NCI-H460 (cell line): ENCODE results near the gene TMX2. TPM values are rescaled to one million over a fixed set of nuclear protein-coding genes. Genes with fewer than 3 reads are reported as not detected.
"Not testable (repeated sequence)": the region's sequence is repeated elsewhere in the genome, so short reads cannot be mapped to it uniquely, and the experiment has no call there.

Source experiments
- DNase-seq: peaks from one replicate; pipeline ENCODE4 v3.0.0-alpha.2; 2016; ENCODE audit warnings: low read depth; ENCODE audit errors: extremely low read depth
- total RNA-seq: library from RNA; depleted of rRNA; stranded (reverse); fragments of >200 nt; shearing (Covaris generic); gene quantifications from 2 replicates; pipeline ENCODE4 v1.2.3, GENCODE V29; 2014

TMX2 gene
- total RNA-seq, 1 experiment from 2014 or later = 126 TPM

- peak; percentile 44 for DNase-seq
Observed at GRCh38 chr11:57711414-57712255, 758 bp upstream of the TMX2 start, which contains the start of gene MED19. TSS of gene MED19 (minus strand) at chr11:57712215. CDS start at chr11:57712179, 36 bp downstream.

GRCh38 chr11:57713835-57714234 is 1.4 kb downstream of the TMX2 start:
- no peak for DNase-seq

- DNase-seq = not testable (repeated sequence)
Observed at GRCh38 chr11:57716726-57717125, 4.3 kb downstream of the TMX2 start.

GRCh38 chr11:57727185-57727584 is 14.8 kb downstream of the TMX2 start:
- DNase-seq = no peak

GRCh38 chr11:57728829-57729228 is 16.4 kb downstream of the TMX2 start:
- no peak for DNase-seq

- no peak for DNase-seq
Observed at GRCh38 chr11:57729479-57729878, 17.1 kb downstream of the TMX2 start.

DNA sequence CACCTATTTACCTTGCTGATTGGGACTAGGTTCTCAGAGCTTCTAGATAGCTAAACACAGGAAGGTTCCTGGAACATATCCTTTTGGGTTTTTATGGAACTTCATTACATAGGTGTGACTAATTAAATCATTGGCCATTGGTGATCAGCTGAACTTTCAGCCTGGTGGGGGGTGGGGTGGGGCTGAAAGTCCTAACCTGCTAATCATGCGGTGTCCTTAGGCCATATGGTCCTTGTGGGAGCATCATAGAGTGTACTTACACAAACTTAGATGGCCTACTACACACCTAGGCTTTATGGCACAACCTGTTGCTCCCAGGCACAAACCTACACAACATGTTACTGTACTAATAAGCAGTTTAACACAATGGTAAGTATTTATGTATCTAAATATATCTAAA is 20.3 kb downstream of the TMX2 start:
- no peak for DNase-seq

GRCh38 chr11:57735619-57736298 is 23.4 kb downstream of the TMX2 start:
- DNase-seq = no peak

GRCh38 chr11:57741132-57742086 is 29.0 kb downstream of the TMX2 start, which contains the start of gene SELENOH:
TSS of gene SELENOH (plus strand) at chr11:57741491. CDS start at chr11:57741596, 105 bp downstream.
- peak; percentile 91 for DNase-seq

- DNase-seq = no peak
Observed at GRCh38 chr11:57742087-57742452, 29.7 kb downstream of the TMX2 start.

- no peak for DNase-seq
Observed at GRCh38 chr11:57744357-57744756, 32.0 kb downstream of the TMX2 start.

DNA sequence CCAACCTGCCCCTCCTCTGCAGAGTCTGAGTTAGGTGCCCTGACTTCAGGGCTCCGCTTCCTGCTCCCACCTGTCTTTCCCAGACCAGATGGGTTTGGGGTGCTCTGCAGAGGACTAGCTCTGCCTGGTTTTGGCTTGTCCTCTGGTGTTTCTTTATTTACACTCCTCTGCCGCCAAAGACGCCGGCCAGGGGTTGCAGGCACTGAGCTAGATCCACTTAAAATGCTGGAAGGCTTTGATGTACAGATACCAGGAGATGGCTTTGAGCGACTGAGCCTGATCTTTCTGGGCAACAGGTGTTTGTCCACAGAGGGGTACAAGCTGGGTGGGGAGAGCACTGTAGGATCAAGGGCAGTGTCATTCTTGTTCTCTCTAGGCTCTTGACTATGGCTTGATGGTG is 32.8 kb downstream of the TMX2 start:
- no peak for DNase-seq

GRCh38 chr11:57746920-57747319 is 34.5 kb downstream of the TMX2 start:
- DNase-seq = no peak

DNA sequence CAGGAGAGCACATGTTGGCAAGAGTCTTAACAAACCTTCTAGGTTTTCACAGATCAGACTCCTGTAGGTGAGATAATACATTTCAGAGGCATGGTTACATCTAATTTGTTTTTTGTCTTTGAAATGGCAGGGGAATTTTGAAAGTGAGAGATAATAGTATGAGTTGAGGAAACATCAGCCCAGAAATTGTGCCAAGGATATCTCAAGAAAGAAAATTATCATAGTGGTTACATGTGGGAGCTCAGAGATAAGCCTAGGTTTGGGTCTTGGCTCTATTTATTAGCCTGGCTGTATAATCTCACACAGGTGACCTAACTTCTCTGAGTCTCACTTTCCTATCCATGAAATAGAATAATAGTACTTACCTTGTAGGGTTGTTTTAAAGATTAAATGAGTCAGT is 38.8 kb downstream of the TMX2 start:
- DNase-seq = no peak

DNA sequence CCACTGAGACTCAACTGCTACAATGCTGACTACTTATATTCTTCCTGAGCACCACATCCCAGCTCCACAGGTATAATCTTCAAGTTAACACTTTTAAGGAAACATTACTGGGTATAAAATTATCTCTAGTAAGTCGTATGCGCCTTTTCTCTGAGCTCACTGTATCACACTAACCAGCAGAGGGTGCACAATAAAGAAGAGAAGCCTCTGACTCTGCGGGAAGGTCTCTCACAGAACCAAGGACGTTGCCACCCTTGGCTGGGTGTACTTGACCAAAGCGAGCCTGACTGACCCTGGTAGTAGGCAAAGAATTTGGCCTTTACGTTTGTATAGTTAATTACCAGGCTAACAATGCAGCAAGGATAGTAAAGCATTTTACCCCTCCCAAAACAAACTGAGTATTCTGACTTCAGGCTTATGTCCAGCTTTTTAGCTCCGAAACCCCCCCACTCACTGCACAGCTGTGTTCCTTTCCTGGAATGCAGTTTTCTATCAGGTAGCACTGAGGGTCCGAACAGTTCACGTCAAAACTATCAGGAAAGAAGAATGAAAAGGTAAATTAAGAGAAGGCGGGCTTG is 39.4 kb downstream of the TMX2 start, which contains the start of gene BTBD18:
Gene BTBD18 (minus strand): TSS at position 144 of the 578 bp plus-strand sequence. CDS start 631 bp downstream, outside the sequence.
- DNase-seq = peak; percentile 52

DNA sequence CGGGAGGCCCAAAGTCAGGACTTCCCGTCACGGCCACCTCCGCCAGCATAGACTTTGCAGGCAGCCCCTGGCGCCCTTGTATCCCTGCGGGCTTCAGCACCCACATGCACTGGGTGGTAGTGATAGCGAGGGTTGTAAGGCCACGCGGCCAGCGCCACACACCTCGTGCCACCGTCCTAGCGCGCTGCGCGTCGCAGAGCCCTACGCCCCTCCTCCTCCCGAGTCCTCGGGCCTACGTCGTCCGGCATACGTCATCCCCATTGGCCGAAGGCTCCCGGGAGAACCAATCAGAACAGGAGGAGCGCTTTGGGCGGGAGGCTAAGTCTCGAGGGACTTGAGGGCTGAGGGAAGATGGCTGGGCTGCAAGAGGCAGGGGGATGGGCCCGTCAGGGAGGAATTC is 40.6 kb downstream of the TMX2 start:
- no peak for DNase-seq

- DNase-seq = no peak
Observed at GRCh38 chr11:57758174-57758573, 45.8 kb downstream of the TMX2 start.

DNA sequence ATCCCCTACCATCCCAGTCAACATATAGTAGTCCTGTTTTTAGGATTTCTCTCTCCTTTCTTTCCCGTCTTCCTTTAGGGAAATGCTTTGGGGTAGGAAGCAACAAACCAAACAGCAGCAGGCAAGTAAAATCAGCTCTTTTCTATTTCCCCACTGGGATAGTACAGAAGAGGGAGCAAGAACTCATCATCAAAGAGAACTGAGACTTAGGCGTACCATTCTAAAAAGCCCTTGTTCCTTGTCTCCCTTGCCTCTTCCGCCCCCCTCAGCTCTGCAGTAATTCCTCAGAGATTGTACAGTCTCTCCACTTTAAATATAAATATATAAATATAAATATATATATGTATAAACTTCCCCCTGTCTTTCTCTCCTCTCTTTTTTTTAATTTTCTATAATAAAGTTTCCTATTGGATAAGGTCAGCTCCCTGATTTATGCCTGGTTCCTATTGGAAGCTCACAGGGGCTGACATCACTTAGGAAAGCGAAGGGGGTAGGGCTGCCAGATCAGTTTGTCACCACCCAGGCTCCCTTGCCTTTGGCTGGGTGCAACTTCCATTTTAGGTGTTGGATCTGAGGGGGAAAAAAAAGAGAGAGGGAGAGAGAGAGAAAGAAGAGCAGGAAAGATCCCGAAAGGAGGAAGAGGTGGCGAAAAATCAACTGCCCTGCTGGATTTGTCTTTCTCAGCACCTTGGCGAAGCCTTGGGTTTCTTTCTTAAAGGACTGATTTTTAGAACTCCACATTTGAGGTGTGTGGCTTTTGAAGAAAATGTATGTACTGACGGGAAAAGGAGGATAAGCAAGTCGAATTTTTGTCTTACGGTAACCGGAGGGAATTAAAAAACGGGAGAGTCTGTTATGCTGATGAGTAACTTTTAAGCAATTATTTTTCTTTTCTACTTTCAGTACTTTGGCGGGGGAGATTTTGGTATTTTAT is 49.2 kb downstream of the TMX2 start, which contains the start of gene CTNND1:
Gene CTNND1 (plus strand): TSS at position 502 of the 934 bp plus-strand sequence. CDS start 29,677 bp downstream, outside the sequence.
- peak; percentile 92 for DNase-seq
